ENCODE measurements around the gene VMAC.

- TF ChIP-seq EZH2 (IDR thresholded peaks at IDR 0.05; ENCODE audit: insufficient read depth, poor library complexity, severe bottlenecking), result no peak
- TF ChIP-seq EZH2phosphoT487 (IDR thresholded peaks at IDR 0.05; ENCODE audit: insufficient read depth, low read depth), result no peak
Observed at GRCh38 chr19:5956728-5957127, 52.1 kb downstream of the VMAC start.

Measured in GM23248 (cell line).